Midbrain (tissue), 1 donor: Measurements from ENCODE around the gene SNX5.
"Not testable (repeated sequence)": the region's sequence is repeated elsewhere in the genome, so short reads cannot be mapped to it uniquely, and the experiment has no call there.

Experiments used
- DNase-seq: peaks from one replicate; lab custom pipeline; 2025; lab: John Stamatoyannopoulos, UW

SNX5 gene

DNA sequence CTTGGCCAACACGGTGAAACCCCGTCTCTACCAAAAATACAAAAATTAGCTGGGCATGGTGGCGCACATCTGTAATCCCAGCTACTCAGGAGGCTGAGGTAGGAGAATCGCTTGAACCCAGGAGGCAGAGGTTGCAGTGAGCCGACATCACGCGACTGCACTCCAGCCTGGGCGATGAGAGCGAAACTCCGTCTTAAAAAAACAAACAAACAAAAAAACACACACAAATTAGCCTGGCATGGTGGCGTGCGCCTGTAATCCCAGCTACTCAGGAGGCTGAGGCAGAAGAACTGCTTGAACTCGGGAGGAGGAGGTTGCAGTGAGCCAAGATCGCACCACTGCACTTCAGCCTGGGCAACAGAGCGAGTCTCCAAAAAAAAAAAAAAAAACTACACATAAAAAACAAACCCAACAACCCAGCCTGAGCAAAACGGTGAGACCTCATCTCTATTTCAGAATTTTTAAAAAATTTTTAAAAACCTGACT lies 8.2 kb downstream of the SNX5 start:
- DNase-seq = not testable (repeated sequence)

DNA sequence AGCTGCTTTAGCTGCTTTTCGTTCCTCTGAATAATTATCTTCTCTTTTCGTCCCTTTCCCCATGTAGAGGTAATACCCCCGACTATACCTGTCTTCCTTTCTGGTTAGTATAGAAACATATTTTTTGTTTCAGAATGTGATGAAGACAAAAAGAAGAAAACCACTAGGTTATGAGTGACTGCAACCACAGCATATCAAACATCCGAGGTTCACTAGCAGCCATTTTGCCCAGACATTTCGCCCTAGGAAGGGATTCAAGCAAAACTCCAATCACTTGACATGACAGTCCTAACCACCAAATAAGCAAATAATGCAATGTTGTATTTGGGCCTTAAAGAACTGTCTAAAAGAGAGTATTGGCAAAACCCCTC lies 9.4 kb downstream of the SNX5 start:
- DNase-seq = no peak

DNA sequence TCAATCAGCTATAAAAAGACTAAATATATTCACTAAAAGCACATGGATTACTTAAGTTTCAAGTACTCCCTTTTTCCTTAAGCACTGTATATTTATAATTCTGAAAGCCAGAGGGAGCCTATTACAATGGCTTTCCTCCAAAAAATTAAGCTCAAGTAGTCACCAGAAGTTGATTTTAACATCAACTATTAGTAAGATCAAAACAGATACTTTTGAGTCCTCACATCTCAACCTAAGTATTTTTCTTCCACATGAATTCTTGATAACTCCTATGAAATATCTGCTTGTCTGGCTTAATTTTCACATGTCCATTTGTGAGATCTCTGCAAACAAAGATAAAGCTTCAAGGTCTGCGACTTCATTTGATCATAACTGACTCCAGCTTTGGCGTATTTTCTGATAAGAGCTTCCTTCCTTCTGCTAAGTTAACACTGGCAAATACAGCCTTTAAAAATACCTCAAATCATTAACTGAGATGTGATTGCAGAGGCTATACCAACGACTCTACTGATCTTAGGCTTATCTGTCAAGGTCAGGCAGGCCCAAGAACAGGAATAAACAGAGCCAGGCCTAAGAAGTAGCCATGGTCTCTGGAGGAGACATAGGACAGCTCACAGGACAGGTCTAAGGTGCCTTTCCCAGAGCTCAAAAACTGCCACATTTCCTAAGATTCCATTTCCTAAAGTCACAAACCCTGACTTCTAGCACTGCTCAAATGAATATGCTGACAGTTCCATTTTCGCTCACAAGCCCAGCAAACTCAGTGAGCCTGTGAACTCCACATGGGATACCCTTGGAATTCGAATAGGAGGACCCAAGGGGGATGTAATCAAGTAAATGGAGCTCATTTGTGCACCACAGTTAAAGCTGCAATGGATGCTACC lies 10.0 kb downstream of the SNX5 start:
- DNase-seq = no peak

DNA sequence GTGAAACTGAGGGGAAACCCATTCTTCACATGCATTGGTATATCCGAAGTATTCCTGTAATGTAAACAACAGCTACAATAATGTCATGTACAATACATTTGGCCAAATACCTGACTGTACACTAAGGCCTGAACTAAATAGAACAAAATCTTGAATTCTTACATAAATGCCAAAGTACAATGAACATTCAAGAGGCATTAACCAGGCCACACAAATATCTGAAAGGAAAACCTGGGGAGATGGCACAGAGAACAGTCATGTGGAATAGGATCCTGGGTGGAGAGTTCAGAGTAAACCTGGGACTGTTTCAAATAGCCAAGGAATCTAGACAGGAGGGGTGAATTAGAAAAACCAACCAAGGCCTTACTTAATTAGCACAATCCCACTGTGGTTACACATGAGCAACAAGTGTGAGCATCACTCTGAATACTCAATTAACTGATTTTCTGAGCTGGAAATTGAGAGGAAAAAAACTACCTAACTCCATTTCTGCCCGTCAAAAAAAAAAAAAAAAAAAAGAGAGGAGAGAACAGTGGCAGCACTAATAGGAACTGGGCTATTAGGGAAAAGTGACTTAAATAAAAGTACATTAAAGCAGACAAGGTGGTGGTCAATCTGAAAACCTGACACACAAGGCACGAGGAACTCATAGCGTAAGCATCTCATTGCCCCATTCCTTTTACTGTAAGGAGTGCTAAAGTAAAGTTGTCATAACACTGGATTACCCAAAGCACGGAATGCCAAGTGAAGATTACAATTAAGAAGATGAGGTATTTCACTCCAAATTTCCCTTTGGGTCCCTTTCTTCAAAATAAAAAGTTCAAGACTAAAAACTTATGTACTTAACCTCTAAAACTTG lies 10.9 kb downstream of the SNX5 start:
- no peak for DNase-seq

DNA sequence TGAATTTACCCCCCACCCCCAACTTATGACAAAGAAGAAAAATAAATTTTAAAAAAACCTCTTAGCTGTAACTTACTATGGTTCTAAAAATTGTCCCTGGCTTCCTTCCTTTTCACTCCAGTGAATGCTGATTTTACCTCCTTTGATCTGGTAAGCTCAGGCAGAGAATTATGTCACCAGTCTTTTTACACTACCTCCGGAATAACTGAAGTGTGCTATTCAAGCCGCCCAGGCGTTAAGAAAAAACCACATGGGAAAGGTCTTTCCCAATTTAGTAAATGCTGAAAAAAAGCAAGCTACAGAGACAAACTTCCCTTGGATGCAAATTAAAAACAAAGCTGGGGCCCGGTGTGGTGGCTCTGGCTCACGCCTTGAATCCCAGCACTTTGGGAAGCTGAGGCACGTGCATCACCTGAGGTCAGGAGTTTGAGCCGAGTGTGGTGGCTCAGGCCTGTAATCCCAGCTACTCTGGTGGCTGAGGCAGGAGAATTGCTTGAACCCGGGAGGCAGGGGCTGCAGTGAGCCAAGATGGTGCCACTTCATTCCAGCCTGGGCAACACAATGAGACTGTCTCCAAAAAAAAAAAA lies 12.4 kb downstream of the SNX5 start:
- DNase-seq = no peak

DNA sequence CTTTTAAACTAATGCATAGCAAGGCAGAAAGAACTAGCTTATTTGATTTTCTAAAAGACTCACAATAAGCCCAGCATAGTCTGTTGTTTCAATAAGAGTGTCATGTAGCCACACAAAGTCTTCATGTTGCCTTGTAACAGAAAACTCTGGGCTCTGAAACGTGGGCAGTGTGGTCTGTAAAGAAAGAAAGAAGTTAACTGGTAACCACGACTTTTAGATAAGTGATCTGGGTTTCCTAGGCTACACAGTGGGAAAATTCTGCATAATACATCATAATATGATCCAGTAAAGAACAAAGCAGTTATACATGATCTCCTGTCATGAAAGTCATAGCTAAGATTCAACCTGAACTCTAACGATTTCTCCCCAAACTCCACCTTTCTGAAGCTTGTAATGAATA lies 13.3 kb downstream of the SNX5 start:
- DNase-seq = no peak

DNA sequence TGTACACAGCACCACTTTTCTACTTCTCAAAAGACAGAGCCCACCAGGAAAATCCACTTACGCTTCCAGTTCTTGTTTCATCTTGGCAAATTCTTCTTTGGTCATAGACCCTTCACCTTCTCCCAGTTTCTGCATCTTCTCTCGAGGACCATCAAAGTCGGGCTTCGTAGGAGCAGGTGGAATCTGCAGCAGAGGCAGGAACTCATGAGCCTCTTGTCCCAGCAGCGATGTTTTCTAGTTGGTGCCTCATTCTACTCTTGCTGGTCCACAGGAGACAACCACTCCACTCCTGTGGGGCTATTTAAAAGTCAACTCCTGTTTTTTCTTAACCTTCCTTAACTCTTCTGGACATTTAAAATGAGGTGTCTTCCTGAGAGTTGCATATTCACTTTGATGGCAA lies 14.7 kb downstream of the SNX5 start:
- DNase-seq = no peak

DNA sequence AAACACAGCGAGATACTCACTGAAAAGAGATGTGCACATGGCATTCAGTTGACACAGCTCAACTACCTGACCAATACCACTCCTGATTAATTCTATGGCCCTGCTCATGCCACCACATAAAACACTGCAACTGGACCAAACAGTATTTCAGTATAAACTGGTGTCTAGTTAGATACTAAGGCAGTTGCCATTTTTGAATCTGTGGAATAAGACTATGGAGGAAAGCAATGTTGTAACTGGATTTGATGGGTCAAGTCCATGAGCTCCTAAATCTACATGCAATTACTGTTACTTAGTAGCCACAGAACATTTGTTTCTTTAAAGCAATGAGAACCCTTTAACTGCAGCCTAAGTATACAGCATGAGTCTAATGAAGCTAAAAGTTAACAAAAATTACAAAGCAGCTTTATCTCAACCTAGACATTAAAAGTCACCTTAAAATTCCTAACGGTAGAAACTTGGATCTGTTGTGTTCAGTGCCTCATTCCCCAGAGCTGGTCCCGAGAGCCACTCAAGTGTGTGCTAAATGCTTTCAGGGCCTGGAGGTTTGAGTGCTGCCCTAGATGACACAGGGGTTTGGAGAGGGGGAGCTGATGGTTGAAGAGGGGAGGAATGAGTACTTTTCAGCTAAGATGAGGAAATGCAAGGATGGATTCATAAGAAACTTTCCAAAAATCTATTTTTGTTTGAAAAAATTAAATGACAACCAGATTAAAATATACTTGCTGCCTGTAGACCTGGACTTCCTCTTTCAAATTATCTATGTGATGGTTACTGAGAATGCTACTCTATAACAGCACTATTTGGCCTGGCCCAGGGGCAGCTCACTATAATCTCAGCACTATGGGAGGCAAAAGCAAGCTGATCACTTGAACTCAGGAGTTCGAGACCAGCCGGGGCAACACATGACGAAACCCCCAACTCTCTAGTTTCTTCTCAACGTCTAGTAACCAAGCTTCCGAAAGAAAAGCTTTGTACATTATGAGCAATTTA lies 15.6 kb downstream of the SNX5 start:
- DNase-seq = no peak

DNA sequence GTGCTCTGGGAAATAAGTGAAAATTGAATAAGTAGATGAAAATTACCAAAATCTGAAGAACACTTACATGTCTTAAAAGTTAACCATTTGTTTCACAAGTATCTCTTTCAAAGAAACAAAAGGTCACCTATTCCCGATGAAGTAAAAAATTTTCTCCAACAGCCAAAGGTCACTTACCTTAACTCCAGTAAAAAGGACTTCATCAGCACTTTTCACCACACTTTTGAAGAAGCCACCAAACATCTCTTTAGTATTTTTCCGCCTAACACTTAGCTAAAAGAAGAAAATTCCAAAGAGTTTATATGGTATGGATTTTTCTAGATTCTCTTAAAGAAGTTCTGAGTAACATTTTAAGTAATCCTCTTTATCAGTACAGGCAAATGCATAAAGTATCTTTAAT lies 17.3 kb downstream of the SNX5 start:
- DNase-seq = no peak

DNA sequence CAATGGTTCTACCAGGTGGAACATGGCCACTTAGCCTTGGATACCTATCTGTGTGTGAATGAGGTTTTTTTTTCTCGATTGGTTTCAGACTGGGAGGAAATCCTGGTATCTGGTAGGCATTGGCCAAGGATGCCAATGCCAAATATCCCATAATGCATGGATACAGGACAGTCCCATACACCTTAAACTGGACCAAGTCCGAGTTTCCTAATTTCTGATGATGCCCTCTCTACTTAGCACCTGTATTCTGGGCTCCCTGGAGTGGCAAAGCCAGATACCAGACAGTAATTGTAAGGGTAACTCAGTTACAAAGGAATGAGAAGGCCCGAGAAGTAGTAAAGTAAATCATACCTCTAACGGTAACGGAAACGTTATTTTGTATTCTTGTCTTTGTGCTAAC lies 17.9 kb downstream of the SNX5 start:
- DNase-seq = no peak

DNA sequence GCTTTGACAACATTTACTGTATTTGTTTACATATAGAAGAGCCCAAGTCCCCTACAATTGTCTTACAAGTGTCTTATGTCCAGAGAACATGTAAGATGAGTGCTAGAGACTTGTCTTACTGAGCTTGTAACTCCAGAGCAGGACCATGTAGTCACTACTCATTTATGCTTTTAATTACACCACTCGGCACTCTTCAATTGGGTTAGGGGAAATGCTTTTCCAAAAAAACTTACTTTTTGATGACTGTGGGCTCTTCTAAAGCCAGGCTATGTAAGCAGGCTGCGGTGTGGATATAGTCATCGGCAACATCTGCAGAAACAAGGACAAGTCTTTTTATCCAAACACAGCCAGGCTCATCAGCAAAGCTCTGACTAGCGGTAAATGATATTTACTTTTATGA lies 18.7 kb downstream of the SNX5 start:
- no peak for DNase-seq

DNA sequence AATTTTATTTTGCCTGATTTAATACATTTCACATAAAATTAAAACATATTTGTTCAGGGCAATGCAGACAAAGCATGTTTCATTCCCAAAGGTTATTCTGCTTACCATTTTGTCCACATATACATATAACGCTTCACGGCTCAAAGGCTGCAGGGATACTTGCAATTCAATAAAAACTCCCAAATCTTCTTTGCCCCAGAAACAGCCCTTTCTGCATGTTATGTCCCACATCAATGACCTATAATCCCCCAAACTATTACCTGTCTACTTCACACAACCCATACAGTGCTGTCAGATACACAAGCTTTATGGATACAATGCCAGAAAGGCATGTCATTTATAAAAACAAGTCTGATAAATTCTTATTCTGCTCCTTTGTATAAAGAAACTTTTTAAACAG lies 20.2 kb downstream of the SNX5 start:
- no peak for DNase-seq

DNA sequence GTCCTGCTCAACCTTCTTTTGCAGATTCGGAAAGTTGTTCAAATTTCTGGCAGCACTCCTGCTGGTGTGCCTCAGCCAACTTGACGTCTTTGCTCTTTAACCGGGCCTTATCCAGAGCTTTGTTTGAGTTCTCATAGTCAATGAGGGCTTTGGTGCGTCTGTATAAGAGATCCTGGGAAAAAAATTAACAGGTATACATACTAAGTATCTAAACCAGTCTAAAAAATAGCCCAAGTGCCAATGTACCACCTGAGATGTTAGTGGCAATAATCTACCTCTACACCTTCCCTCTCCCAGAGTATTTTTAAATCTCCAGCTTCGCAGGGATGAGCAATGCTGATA lies 21.1 kb downstream of the SNX5 start:
- no peak for DNase-seq

DNA sequence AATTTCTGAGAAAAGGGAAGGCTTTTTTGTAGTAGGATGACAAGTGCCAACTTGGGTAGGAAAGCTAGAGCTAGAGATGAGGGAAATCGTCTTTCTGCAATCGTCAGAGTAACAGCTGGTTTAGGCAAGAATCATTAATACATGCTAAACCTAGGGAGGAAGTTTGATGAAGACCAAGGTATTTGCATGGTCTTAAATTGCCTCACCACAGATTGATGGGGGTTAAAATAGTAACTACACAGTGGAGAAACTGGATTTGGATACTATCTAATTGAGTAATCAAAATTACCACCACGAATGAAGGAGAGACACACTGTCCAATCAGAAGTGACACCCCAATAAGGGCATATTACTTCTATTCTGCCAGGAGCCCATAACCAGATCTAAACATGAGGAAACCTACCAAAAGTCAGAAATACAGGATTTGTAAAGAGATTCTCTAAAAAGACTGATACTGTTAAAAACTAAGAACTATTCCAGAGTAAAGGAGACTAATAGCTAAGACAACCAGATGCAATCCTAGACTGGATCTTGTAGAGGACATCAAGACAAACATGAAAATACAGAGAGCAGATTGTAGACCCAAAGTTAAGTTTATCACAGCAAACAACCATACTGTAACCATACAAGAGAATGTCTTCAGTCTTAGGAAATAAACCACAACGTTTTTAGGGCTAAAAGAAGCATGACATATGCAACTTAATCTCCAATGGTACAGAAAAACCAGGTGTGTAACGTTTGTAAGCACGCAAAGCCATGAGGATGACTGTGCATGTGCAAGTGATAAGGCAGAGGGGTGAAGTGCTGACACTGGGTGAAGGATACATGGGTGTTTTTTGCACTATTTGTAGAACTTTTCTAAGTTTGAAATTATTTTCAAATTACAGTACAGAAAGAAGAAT lies 21.8 kb downstream of the SNX5 start:
- DNase-seq = no peak

DNA sequence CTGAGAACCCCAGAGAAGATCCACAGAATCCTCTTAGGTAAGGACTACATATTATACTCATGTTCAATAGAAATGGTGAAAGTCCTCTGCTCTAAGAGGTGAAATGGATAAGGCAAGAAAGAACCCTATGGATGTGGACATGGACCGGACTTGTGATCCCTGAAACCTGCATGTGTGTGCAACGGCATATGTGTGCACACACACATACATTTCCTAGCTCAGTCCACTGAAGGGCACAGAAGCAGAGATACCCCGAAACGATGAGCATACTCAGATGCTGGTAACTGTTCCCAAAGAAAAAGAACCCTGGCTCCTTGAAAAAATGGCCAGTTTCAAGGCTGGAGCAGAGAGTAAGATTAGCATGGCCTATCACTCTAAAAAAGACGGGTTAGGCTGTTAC lies 22.6 kb downstream of the SNX5 start:
- no peak for DNase-seq

DNA sequence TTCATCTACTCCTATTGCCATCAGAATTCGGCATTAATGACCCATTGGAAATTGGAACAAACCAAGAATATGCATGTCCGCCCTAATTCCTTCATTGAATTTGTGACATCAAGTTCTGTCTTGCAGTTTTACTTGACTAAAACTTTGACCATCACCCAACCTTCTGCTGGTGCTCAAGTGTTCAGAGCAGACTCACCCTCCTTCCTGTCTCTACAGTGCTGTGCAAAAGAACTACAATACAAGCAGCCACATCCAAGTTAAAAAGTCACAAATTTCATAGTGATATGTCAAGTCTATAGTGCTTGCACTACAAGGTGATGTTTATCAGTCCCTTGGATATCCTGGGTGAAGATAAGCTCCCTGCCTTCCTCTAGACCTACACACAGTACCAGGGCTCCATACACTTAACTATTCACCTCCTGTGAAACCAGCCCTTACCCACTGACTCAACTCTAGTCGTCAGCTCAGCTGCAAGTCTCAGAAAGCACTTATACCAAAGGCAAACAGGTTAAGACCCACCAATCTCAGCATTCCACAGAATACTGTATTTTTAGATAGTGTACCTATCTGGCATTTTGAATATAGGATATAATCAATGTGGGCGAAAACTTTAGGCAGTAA lies 23.6 kb downstream of the SNX5 start:
- DNase-seq = no peak

DNA sequence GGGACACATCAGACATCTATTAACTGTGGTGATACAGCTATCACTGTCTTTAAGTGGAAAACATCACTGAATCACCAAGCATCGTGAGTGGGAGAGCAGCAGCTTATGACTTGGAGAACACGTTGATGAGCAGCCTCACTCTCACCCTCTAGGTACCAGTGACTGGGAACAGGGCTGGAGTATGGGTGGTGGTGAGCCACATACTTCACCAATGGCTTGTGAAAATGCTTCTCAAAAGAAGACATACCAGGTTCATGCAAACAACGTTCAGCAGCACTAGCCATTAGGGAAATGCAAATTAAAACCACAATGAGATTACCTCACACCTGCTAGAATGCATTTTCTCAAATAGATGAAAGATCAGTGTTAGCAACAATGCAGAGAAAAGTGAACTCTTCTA lies 25.3 kb downstream of the SNX5 start:
- DNase-seq = no peak

DNA sequence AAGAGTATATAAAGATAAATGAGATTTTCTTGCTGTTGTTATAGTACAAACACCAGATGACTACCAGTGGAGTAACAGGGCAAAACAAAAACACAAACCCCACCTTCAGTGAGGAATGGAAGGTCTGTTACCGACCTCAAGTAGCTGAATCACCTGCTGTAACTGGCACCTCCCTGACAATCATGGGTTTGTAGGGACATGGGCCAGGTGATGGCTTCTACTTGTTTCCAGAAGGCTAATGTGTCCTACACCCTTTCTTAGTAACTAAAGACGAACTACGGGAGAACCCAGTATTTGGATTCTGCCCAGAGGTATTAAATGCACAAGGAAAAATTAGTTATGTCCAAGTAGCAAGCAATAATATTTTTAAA lies 26.8 kb downstream of the SNX5 start:
- DNase-seq = no peak

DNA sequence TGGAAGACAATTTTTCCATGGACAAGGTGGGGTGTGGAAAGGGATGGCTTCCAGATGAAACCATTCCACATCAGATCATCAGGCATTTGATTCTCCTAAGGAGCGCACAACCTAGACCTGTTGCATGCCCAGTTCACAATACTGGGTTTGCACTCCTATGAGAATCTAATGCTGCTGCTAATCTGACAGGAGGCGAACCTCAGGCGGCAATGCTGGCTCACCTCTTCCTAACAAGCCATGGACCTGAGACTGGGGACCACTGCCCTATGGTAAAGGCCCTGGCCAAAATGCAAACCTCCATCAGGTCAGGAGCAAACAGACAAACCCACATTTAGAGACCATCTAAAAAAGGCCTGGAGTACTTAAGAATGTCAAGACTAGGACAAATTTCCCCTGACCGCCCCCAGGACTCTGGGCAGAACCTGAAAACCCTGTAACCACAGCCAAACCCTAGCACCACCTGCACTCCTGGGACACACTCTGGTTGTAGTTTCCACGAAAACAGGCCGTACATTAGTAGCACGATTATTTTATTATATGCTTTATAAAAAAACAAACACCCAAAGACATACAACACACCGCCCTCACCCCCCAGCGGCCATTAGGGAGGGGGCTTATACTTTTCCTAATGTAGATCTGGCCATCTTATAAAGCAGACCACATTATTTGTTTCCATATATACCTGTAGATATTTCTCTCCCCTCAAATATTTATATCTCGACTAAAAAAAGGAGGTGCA lies 27.3 kb downstream of the SNX5 start:
- DNase-seq = no peak
